Measurements from ENCODE around the gene TNFAIP2.
"Not testable (repeated sequence)": the region's sequence is repeated elsewhere in the genome, so short reads cannot be mapped to it uniquely, and the experiment has no call there.

The TNFAIP2 gene

DNA sequence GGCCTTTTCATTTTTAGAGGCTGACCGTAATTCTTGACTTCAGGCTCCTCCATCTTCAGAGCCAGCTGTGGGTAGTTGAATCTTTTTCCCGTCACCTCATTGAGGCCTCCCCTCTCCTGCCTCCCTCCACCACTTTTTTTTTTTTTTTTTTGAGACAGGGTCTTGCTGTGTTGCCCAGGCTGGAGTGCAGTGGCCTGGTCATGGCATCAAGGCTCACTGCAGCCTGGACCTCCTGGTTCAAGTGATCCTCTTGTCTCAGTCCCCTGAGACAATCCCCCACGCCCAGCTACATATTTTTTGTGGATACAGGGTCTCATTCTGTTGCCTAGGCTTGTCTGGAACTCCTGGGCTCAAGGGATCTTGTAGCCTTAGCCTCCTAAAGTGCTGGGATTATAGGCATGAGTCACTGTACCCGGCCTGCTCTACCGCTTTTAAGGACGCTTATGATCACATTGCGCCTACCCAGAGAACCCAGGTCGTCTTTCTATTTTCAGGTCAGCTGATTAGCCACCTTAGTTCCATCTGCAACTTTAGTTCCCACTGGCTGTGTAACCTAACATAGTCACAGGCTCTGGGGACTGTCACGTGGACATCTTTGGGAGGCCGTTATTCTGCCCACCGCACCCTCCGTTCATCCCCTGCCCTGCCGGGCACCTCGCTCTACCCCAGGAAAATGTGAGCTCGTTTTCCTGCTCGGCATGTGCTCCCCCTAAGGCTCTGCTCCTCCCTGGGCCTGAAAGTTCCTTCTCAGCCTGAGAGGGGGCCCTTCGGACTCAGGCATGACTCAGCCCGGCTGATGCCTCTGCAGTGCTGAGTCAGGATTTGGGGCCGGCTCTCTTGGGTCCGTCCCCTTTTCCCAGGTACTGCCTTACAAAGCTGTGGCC lies 13.4 kb downstream of the TNFAIP2 start:
- no peak for DNase-seq

DNA sequence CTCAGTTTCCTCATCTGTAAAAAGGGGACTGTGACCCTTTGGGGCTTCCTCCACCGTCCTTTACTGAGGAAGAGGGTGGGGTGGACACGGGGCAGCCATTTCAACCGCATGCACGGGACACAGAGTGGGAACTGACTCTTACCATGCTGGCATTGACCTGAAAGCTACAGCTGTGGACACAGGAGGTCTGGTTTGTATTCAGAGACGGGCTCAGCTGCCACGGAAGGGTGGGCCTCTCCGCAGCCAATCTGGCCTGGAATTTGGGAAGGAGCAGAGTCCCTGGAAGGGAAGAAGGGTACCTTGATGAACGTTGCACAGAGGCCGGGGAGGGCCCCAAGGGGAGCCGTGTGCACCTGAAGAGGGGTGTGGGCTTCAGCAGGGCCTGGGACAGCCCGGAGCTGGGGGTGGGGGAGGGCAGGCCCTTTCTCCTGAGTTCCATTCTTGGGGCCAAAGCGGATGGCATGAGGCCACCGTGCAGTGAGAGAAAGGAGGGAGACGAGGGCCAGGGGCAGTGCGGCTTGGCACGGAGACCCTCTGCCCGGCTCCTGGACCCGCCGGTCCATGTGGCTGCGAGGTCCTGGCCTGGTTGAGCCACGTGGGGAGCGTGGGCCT lies 14.5 kb downstream of the TNFAIP2 start:
- no peak for DNase-seq

DNA sequence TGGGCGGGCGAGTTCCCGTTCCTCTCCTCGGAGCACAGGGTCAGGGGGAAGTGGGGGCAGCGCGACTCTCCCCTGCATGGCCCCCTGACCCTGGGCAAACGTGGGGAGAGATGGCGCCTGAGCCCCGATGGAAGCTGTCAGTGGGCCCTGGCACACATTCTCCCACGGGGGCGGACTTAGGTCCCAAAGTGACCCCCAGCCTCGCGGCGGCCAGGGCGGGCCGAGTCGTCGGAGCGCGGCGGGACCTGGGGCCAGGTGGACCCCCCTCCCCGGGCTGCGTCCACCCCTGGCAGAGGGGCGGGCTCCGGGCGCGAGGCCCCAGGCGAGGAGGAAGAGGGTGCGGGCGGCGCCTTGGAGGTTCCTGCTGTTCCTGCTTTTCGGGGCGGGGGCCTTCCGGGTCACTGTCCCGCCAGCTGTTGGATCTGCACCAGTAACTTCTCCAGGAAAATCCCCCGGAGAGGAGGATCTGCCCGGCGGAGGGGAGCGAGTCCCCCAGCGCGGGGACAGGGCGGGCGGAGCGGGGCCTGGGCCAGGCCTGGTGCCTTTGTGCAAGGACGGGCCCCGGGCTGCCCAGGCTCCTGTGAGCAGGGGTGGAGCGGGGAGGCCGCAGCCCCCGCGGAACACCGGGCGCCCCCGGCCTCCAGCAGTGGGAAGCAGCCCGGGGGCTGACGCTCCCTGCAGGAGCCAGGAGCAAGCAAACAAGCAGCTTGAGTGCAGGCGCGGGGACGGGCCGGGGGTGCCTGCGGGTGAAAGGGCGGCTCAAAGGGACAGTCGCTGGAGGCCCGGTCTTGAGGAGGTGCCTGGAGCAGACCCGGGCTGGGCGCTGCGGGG lies 15.3 kb downstream of the TNFAIP2 start:
- no peak for DNase-seq

DNA sequence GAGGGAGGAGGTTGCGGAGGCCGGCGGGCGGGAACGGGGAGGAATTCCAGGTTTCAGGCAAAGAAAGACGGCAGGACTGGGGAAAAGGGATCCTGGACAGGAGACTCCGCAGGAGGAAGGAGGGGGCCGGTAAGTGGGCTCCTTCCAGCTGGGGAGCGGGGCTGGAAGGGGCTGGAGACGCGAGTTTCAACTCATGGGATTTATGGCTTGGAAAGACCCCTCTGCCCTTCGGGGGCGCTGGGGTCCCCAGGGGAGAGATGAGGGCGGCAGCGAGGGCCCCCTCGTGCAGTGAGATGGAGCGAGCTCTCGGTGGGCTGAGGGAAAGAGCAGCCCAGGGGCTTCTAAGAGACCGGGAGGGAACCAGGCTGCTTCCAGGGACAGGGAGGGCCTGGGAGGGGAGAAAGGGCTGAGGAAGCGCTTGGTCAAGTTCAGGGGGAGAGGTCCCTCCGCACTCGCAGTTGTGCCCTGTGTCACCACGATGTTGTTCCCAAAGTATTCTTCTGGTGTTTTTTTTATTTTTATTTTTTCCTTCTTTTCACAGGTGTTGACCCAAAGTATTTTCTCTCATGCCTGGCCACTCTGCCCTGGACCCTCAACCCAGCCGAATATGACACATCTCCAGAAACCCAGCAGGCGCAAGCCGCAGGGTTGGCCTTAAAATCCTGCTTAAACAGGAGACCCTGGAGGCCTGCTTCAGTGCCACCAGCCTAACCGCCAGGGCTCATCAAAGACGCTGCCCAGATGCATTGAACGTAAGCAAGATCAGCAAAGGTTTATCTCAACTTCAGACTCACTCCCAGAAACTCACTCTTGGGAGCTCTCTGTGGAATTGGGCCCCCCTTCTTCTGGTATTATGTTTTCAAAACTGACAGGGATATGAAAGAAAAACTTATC lies 16.1 kb downstream of the TNFAIP2 start:
- no peak for DNase-seq

DNA sequence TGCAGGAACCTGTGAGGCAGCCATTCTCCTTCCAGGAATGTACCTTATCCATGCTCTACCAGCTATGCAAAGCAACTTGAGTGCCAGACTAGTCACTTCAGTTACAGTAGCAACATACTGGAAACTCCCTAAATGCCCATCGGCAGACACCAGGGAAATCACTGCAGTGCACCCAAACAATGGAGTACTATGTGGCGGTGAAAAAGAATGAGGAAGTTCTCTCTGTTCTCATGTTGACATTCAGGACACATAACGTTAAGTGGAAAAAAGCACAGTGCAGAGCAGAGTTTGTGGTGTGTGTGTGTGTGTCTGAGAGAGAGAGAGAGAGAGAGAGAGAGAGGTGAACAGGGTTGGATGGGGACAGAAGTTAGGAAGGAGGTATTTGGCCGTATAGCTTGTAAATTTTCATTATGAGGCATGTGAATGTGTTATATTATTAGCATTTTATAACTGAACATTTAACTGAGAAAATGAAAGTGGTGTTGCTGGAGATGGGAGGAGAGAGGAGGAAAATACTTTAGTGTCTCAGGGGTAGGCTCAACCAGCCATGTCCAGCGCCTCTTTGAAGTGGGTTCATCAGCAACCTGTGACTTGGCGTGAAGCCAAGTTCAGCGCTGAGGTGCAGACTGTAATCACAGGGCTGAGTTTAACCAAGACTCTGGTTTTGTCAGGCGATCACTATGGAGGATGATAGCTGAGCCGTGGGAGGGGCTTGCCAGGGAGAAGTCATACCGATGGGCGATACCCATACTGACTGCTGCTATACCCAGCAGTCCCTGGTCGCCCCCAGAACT lies 17.3 kb downstream of the TNFAIP2 start:
- DNase-seq: peak; percentile 61

DNA sequence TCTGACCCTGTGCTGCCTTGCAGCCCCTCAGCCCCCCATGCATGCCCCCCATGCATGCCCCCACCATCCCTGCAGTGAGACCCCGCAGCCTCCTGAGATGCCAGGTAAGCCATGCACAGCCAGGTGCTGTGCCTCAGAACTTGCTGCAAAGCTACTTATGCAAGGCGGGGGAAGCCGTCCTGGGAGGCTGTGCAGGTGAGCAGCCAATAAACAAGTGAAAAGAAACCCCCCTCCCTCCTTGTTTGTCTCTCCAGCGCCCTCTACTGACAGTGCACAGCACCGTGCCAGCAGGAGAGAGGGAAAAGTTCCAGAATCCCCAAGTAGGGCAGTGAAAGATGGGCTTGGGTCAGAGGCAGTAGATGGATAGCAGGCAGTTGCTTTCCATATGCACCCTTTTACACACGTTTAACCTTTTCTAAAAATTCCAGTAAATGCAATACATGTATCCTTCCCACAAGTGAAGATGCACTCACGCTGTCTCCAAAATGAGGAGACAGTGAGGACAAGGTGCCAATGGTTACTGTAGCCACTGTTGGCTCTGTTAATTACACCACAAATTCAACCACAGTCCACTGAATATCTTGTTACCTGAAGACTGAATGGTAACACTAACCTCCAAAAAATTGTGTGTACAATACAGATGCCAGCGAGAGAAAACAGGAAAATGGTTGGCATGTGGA lies 18.0 kb downstream of the TNFAIP2 start:
- peak; percentile 78 for DNase-seq

DNA sequence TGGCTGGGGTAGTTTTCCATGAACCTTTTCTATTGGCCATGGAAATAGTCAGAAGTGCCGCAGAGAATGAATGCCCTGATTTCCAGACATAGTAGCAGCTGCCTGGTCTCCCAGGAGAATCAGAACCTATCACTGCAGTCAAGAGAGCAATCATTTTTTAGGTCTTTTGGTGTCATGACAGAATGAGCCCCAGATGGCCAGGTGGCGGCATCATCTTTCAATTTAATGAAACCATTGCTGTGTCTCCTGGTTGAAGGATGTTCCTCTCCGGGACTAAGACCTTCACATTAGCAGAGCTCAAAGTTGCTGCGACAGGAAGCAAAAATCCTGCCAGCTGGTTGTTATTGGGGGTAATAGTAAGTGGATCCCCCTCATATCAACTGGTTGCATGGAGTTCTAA lies 18.8 kb downstream of the TNFAIP2 start:
- DNase-seq: no peak

DNA sequence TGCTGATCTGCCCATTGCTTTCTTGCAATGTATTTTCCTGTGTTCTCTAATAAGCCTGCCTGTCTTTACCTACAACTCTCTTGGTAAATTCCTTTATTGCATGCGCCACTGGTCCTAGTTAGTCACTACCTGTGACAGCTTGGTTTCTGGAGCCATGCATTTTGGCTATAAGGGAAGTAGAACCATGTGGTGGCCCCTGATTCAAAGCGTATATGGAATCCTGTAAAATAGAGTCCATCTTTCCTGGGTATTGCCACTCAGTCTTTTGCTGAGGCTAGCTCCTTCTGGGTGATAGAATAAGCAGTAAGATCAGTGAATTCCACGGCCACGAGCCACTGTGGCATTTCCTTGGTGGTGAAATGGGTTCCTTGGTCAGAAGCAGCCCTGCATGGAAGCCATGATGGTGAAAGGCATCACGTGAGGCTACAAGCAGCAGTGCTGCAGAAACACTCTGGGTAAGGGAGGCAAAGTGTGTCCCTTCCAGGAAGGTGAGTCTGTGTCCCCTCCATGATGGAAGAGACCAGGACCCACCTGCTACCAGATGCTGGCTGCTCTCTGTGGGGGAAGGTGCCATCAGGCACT lies 19.6 kb downstream of the TNFAIP2 start:
- no peak for DNase-seq

DNA sequence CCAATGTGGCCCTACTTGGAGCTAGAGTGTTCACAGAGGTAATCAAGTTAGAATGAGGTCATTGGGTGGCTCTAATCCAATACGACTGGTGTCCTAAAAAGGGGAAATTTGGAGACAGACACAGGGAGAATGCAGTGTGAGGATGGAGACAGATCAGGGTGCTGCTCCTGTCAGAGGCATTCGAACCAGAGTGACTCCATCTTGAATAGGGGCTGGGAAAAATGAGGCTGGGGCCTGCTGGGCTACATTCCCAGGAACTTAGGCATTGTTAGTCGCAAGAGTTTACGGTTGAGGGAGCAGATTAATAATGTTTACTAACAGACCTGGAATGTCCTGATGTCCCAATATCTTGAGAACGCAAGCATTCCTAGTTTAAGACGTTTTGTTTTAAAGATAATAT lies 20.2 kb downstream of the TNFAIP2 start:
- no peak for DNase-seq

DNA sequence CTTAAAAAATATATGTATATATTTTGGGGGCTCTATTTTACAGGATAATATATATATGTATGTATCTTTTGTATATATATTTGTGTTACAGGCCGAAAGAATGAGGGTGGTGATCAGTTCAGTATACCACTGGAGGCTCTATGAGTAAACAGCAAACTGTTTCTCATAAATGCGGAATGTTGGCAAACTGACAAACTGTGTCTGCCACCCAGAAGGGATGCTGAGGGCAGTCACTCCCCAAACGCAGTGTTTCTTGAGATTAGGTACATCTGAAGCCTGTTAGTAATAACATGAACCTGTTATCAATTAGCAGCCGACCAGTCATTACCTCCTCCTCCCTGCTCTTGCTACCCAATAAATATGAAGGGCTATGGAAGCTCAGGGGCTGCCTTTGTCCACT lies 20.8 kb downstream of the TNFAIP2 start:
- DNase-seq: no peak

DNA sequence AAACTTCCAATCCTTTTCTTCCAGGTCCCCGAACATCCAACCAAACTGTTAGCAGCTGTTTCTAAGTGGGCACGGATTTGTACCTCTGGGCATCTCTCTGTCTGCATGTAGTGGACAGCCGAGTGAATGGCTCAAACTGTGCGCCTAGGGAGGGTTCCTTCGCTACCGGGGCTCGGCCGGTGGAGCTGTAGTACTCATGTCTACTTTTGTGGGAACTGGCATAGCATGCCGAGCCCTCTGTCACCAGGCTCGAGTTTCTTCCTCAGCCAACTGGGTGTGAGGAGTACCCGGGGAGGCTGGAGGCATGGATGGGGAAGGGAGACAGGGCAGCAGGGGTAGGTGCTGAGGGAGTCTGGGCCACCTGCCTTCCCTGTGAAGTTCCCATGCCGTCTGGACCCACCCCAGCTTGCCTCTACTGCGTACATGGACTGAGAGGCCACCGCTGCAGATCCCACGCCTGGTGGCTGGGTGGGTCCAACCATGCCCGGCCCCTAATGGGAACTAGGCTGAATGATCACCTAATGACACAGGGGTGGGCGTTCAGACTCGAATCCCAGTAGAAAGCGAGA lies 23.0 kb downstream of the TNFAIP2 start:
- DNase-seq: no peak

DNA sequence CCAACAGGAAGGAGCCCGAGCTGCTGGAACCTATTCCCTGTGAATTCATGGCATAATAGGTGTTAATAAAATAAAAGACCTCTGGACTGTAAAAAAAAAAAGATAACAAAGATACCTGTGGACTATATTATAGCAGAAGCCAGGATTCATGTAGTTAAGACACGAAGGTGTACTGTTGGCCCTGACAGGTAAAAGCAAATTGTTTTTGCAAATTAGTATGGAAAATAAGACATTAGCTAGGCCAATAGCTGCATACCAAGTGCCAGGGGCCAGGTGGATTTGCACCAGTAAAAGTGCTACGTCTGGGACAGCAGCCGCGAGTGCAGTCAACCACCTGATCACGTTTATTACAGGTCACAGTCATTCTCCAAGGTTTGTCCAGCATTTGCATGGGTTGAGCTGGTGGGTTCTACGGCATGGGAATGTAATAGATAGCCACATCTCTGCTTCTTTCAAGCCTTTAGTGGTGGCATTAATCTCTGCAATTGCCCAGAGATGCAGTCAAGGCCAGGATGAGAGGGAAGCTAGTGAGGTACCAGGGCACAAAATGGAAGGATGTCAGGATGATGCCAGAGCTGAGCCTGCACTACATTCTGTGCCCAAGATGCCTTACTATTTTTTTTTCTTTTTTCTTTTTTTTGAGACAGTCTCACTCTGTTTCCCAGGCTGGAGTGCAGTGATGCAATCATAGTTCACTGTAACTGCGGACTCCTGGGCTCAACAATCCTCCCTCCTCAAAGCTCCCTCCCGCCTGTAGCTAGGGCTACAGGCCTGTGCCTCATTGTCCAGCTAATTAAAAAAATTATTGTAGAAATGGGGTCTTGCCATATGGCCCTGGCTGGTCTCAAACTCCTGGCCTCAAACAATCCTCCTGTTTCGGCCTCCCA lies 26.3 kb downstream of the TNFAIP2 start:
- DNase-seq: no peak

DNA sequence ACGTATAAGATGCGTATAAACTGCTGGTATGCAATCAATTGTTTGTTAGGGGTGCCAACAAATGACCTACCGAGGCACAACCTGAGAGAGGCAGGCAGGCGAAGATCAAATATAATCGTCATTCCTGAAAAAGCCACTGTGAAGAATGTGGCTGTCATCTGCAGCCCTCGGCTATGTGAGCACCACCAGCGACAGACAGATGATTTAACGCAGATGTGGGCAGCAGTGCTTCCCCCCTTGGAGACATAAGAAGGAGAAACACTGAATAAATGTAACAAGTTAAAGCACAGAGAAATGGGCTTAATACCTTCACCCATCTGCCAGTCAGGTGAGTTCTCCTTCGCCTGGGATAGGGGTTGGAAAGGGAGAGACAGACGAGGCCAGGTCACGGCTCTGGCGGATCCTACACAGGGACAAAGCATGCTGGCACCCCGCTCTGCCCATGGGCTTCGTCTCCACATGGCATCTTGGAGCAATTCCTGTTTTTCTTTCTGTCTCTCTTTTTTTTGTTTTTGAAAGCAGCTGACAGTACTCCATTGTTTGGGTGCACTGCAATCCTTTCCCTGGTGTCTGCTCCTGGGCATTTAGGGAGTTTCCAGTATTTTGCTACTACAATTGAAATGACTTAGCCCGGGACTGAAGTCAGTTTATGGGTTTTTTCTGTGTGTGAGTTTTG lies 28.1 kb downstream of the TNFAIP2 start:
- no peak for DNase-seq

DNA sequence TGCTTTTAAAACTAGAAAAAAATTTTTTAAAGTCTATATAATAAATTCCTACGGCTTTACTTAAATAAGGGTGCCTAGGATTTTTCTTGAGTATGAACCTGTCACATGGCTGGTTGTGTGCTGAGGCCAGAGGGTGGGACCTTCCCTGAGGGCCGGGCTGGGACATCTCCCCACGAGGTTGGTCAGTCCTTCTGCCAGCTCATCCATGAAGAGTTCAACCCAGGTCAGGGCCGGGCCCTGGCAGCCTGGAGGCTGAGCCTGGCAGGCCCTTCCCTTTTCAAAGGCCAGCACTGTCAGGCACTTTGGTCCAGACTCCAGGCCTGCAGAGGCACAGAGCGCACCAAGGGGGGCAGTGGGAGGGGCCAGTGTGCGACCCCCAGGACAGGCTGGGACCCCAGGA lies 31.7 kb downstream of the TNFAIP2 start:
- DNase-seq: no peak

DNA sequence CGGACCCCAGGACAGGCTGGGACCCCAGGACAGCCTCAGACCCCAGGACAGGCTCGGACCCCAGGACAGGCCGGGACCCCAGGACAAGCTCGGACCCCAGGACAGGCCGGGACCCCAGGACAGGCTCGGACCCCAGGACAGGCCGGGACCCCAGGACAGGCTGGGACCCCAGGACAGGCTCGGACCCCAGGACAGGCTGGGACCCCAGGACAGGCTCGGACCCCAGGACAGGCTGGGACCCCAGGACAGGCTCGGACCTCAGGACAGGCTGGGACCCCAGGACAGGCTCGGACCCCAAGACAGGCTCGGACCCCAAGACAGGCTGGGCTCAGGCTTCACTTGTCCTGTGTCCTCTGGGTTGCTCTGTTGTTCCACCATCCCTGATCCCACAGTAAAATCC lies 32.2 kb downstream of the TNFAIP2 start:
- DNase-seq: not testable (repeated sequence)

DNA sequence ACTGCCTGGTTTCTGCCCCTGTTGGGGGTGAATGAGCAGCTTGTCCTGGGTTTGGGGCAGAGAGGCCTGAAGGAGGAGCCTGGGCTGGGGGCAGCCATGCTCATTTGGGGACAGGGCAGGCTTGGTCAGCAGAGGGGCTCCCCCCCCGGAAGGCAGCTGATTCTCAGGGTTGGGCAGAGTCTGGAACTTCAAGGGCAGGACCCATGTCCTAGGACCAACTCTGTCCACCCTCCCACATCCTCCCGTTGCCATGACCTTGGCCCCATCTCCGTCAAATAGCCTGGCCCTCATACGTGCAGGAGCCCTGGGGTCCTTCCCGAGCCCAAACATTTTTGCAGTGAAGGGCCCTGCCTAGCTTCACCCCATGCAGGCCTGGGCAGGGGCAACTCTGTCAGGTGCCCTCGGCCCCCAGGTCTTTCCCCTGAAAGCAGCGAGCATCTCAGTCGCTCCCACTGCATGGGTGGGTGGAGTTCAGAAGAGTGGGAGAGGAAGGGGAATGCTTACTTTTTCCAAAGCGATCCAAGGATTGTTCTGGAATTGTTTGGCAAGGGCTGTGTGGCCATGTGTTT lies 32.6 kb downstream of the TNFAIP2 start:
- DNase-seq: no peak

DNA sequence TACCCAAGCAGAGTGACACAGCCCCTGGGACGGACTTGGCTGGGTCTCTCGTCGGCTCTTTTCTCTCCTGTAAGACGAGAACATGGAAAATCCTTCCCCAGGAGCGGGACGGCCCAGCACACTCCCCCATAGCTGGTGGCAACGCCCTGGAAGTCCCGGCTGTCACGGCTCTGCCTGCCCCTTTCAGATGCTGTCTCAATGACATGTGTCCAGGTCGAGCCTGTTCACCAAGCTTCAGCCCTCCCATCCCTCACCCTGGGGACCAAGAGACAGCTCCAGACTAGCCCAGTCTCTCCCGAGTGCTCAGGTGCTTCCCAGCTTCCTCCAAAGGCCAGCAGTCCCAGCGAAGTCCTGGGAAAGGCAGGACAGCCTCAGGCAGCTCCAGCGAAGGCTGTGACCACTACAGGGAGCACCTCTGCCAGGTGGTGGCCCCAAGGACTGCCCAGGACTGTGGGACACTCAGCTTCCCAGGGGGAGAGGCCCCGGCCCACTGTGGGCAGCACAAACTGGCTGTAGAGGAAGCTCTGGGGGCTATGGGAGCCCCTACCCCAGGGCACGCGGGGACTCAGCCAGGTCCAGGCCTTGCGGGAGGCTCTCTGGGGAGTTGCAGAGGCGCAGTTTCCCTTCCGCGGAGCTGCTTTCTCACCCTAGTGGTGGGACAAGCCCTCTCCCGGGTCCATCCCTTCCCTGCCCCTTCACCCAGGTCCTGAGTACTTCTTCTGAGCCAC lies 33.6 kb downstream of the TNFAIP2 start:
- no peak for DNase-seq

DNA sequence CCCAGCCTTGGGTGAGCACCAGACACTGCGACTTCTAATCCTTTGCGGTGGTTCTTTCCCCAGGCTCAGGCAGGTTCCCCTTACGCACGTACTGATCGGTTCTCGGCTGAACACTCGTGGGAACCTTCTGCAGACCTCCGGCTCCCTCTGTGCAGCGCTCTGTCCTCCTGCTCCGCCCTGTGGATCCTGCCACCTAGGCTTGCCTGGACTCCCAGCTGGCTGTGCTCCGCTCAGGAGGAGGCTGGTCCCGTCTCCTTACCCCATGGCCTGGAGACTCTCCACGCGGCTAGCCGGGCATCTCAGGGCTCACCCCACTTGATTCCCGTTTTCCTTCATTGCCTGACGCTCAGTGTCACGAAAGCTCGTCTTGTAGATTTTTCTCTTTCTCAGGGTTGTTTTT lies 34.7 kb downstream of the TNFAIP2 start:
- no peak for DNase-seq

All from NCI-H1436 (cell line).